C4-2B (cell line): ENCODE data around the gene LMOD1.

Experiments used
- ZFX ChIP-seq: fragments of 450-650 bp; IDR thresholded peaks from 2 replicates; pipeline ENCODE4 v1.6.1; 2017
- TF ChIP-seq, protein P1 (sequence below): fragments of 450-650 bp; conservative IDR thresholded peaks from 2 replicates; pipeline ENCODE4 v1.5.1; 2017; ENCODE audit warnings: mild to moderate bottlenecking

DNA sequence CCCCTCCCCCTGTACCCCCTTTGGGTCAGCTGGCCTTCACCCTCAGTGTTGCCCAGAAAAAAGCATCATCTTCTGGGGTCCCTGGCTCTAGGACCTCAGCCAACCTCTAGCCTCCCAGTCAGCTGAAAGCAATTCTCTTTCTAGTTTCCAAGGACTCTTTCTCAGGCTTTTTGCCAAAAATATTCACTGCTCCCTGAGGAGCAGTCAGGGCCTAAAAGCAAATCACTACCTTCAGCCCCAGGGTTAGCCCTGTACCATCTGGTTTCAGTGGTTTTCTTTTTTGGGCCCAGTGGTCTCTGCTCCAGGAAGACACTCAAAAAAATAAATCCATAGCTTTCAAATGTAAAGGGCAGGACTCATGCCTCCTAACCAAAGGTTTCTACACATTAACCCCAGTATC is 3.1 kb upstream of the LMOD1 start:
- TF ChIP-seq, protein P1, sequence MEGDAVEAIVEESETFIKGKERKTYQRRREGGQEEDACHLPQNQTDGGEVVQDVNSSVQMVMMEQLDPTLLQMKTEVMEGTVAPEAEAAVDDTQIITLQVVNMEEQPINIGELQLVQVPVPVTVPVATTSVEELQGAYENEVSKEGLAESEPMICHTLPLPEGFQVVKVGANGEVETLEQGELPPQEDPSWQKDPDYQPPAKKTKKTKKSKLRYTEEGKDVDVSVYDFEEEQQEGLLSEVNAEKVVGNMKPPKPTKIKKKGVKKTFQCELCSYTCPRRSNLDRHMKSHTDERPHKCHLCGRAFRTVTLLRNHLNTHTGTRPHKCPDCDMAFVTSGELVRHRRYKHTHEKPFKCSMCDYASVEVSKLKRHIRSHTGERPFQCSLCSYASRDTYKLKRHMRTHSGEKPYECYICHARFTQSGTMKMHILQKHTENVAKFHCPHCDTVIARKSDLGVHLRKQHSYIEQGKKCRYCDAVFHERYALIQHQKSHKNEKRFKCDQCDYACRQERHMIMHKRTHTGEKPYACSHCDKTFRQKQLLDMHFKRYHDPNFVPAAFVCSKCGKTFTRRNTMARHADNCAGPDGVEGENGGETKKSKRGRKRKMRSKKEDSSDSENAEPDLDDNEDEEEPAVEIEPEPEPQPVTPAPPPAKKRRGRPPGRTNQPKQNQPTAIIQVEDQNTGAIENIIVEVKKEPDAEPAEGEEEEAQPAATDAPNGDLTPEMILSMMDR = no peak
- no peak for TF ChIP-seq ZFX
